Ramos (cell line): ENCODE data around the gene GDPD5.

ENCODE experiments used
- in situ Hi-C: fragments of 300-500 bp; cut with MboI; formaldehyde crosslinking; loops from one replicate; pipeline ENCODE4 v1.14.3; 2022; ENCODE audit warnings: low sequenced_read_pairs; ENCODE audit not compliant: unreplicated experiment

The GDPD5 gene

GRCh38 chr11:75497788-75498409 is 27.8 kb downstream of the GDPD5 start:
- in situ Hi-C loops, result no loop called here

GRCh38 chr11:75496305-75496752 is 29.4 kb downstream of the GDPD5 start:
- in situ Hi-C loops, result no loop called here

GRCh38 chr11:75495749-75496304 is 29.9 kb downstream of the GDPD5 start:
- in situ Hi-C loops, result no loop called here

DNA sequence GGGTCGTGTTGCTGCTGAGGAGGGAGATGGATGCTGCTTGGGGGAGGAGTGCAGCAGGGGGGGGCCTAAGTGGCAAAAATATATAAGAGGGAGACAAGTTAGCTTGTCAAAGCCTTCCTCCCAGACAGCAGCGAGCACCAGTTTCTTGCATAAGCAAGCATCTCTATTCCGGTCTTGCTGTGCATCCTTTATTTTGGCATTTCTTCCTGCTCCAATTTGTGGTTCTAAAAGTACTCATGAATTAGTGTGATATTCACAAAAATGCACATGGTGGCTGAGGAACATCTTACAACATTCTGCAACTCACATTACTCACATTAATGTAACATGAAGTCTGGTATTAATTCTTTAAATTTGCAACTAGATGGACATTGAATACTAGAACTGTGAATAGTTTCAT is 32.1 kb downstream of the GDPD5 start:
- in situ Hi-C loops, result no loop called here

DNA sequence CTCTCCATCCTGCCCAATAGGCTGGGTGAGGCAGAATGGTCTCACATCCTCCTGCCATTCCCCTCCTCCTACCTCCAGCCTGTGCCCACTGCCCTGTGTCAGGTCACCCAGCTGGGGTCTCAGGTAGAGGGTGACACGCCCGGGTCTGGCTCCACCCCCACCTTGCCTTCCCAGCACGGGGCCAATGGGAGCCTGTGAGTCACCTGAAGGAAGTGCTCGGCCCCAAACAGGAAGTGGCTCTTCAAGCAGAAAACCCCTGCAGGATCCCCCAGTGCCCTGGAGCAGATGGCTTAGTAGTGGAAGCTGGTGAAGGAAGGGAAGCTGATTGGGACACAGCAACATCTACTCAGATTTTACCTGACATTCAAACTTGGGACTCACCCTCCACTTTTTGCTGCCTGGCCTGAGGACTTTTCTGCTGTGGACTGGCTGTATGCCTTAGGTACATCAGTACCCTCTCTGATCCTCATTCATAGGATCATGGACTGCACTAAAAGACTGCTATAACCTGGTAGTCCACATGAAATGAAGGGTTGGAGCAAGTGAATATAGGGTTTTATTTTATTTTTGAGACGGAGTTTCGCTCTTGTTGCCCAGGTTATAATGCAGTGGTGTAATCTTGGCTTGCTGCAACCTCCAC is 33.4 kb downstream of the GDPD5 start:
- in situ Hi-C loops, result no loop called here

GRCh38 chr11:75491465-75491864 is 34.3 kb downstream of the GDPD5 start:
- in situ Hi-C loops, result no loop called here

GRCh38 chr11:75490221-75491181 is 35.2 kb downstream of the GDPD5 start:
- in situ Hi-C loops, result no loop called here

DNA sequence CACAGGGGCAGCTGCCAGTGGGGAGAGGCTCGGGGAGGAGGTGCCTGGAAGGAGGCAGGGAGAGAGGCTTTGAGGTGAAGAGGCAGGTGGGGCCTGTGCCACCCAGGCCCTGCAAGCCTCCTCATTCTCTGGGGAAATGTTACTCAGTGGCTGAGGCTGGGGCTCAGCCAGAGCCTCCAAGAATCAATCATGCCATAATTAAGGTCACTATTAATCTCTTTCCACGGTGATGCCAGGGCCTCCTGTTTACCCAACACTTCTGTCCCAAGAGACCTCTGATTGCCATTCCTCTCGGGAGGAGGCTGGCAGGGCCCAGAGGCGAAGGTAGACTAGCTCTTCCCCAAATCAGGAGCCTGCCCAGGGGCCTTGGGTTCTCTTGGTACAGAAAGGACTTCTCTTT is 38.4 kb downstream of the GDPD5 start:
- in situ Hi-C loops, result no loop called here

DNA sequence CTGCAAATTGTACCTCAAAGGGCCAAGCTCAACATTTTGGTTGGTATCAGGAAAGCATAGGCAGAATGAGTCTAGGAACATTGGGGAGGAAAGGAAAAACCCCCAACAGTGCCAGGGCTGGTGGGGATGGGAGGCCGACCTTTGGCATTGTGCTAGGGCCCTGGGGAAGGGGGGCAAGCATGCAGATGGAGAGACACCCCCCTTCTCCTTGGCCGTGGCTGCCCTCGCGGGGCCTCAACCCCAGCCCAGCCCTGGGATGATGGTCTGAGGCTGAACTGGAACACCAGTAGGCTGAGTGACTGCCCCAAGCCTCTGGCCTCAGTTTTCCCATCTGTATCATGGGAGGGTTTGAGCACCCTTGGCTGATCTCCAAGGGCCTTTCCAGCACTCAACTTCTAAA is 40.0 kb downstream of the GDPD5 start:
- in situ Hi-C loops, result no loop called here

GRCh38 chr11:75482931-75483469 is 42.7 kb downstream of the GDPD5 start:
- in situ Hi-C loops, result no loop called here

DNA sequence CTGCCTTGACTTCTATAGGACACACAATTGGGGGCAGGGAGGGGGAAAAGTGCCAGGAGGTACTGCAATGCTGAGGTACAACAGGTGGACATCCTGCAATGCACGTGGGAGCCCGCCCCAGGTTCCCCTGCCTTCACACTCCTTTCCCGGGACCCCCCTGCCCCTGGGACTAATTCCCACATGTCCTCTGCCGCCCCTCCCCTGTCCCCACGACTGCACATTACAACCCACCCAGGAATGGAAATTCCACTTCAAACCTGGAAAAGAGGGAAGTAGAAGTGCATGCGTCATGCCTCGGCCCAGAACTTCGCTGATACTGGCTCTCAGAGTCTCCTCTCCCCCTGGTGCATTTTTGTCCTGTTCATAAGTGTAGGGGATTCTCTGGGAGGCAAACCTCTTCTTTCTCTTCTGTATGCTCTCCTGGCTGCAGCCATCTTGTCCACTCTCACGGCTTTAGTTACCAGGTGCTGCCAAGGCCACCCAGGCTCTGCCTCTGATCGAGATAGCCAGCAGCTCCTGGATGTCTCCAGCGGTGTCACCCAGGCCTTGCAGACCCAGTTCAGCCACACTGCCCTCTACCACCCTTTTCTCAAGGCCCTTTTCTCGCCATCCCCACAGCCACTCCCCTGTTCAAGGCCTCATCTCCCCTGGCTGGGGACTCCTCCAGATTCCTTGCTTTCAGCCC is 43.7 kb downstream of the GDPD5 start:
- in situ Hi-C loops, result no loop called here

- in situ Hi-C loops, result no loop called here
Observed at GRCh38 chr11:75481223-75481921, 44.4 kb downstream of the GDPD5 start.

GRCh38 chr11:75480185-75481175 is 45.3 kb downstream of the GDPD5 start:
- in situ Hi-C loops, result no loop called here

DNA sequence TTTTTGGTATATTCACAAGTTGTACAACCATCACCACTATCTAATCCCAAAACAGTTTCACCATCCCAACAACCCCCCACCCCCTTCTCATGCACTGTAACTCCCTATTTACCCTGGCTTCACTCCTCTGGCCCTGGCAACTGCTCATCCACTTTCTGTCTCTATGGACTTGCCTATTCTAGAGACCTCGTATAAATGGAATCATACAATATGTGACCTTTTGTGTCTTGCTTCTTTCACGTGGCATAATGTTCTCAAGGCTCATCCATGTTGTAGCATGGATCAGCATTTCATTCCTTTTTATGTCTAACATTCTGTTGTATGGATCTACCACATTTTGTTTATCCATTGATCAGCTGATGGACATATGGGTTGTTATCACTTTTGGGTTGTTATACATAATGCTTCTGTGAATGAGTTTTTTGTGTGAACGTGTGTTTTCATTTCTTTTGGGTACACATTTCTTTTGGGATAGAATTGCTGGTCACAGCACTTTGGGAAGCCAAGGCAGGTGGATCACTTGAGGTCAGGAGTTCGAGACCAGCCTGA is 46.1 kb downstream of the GDPD5 start:
- in situ Hi-C loops, result no loop called here

GRCh38 chr11:75478783-75479596 is 46.8 kb downstream of the GDPD5 start:
- in situ Hi-C loops, result no loop called here

- in situ Hi-C loops, result no loop called here
Observed at GRCh38 chr11:75477614-75477935, 48.2 kb downstream of the GDPD5 start.
